Smooth muscle cell (in vitro differentiated cells): ENCODE measurements around the gene RAE1. TPM values are rescaled to one million over a fixed set of nuclear protein-coding genes. Genes with fewer than 3 reads are reported as not detected.

Experiments used
- DNase-seq: peaks from one replicate; lab custom pipeline; 2025; ENCODE audit not compliant: unreplicated experiment; lab: John Stamatoyannopoulos, UW
- H2AFZ ChIP-seq: fragments of 200-600 bp; sonication (generic); 2 replicates; pipeline ENCODE4 v1.6.0; 2016; ENCODE audit warnings: antibody characterized with exemption, low read depth, mild to moderate bottlenecking
- H3F3A ChIP-seq: fragments of 200-600 bp; sonication (generic); 2 replicates; pipeline ENCODE4 v1.6.0; 2017; ENCODE audit warnings: antibody characterized with exemption, low read depth
- H3K27ac ChIP-seq: fragments of 200-600 bp; sonication (generic); 2 replicates; pipeline ENCODE4 v1.5.1; 2016; ENCODE audit warnings: low read depth, mild to moderate bottlenecking
- H3K27me3 ChIP-seq: fragments of 200-600 bp; sonication (generic); 2 replicates; pipeline ENCODE4 v1.6.1; 2016; ENCODE audit warnings: low read depth, mild to moderate bottlenecking
- H3K36me3 ChIP-seq: fragments of 200-600 bp; sonication (generic); 2 replicates; pipeline ENCODE4 v1.5.1; 2016; ENCODE audit warnings: low read depth
- H3K4me1 ChIP-seq: fragments of 200-600 bp; sonication (generic); 2 replicates; pipeline ENCODE4 v1.5.1; 2016; ENCODE audit warnings: low read depth
- H3K4me2 ChIP-seq: fragments of 200-600 bp; sonication (generic); 2 replicates; pipeline ENCODE4 v1.6.0; 2016; ENCODE audit warnings: mild to moderate bottlenecking
- H3K4me3 ChIP-seq: fragments of 200-600 bp; sonication (generic); 2 replicates; pipeline ENCODE4 v1.5.1; 2016; ENCODE audit warnings: mild to moderate bottlenecking
- H3K79me2 ChIP-seq: fragments of 200-600 bp; sonication (generic); 2 replicates; pipeline ENCODE4 v1.6.0; 2016; ENCODE audit warnings: low read depth, mild to moderate bottlenecking
- H3K9ac ChIP-seq: fragments of 200-600 bp; sonication (generic); 2 replicates; pipeline ENCODE4 v1.6.0; 2016; ENCODE audit warnings: low read depth
- H3K9me3 ChIP-seq: fragments of 200-600 bp; sonication (generic); replicated peaks from 2 replicates; pipeline ENCODE4 v1.5.1; 2016; ENCODE audit warnings: low read depth
- H4K20me1 ChIP-seq: fragments of 200-600 bp; sonication (generic); 2 replicates; pipeline ENCODE4 v1.6.0; 2016; ENCODE audit warnings: low read depth
- WGBS: methylation state at CpG from one replicate; pipeline ENCODE4 v1.1.7; 2016; ENCODE audit warnings: low lambda C conversion rate; 5-methylcytosine and 5-hydroxymethylcytosine counted together
- polyA plus RNA-seq: library from polyadenylated mRNA; unstranded; fragments of >200 nt; fragmentation: Nextera tagmentation; extraction: Ambion mirVana; gene quantifications from 2 replicates; pipeline ENCODE4 v1.2.1, GENCODE V29; 2016
- total RNA-seq: library from RNA; depleted of rRNA; stranded (reverse); fragments of >200 nt; gene quantifications from 2 replicates; pipeline ENCODE4 v1.2.3, GENCODE V29; 2014
- TF ChIP-seq, protein P1 (sequence below): fragments of 200-600 bp; sonication (generic); IDR thresholded peaks from 2 replicates; pipeline ENCODE4 v1.5.1; 2017; ENCODE audit warnings: borderline replicate concordance, mild to moderate bottlenecking, antibody characterized with exemption; ENCODE audit not compliant: insufficient read depth, poor library complexity, severe bottlenecking

RAE1 gene
- total and polyA plus RNA-seq, 2 experiments from 2014 or later: 34.9 to 53.5 TPM

DNA sequence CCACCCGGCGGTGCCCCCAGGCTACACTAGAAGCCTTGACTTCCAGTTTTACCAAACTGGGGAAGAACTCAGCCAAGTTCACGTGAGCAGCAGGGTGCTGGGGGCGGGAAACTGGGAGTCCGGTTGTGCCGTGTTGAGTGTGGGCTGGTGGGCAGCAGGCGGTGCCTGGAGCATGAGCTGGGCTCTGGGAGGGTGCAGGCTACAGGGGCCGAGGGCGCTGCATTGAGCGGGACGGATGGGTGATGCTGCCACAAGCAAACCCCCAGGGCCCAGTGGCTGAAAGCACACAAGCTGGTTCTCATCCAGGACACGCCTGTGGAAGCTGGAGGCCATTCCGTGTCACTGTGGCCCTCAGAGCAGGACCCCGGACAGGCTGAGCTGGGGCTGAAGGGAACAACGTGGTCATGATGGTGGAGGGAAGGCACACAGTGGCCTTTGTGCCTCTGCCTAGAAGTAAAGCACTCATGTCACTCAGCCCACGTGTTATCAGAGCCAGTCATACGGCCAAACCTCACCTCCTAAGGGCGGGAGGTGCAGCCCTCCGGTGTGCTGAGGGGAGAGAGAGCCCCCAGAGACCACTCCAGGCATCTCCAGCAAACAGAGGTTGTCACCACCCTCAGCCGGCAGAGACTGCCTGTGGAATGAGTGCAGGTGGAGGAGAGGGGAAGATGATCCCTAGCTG, 69.7 kb downstream of the RAE1 start:
- no peak overlapping the region for H3K27ac ChIP-seq
- no peak overlapping the region for H3K9ac ChIP-seq
- WGBS: 82% methylated on average over 20 of the region's 20 CpGs
- TF ChIP-seq, protein P1, sequence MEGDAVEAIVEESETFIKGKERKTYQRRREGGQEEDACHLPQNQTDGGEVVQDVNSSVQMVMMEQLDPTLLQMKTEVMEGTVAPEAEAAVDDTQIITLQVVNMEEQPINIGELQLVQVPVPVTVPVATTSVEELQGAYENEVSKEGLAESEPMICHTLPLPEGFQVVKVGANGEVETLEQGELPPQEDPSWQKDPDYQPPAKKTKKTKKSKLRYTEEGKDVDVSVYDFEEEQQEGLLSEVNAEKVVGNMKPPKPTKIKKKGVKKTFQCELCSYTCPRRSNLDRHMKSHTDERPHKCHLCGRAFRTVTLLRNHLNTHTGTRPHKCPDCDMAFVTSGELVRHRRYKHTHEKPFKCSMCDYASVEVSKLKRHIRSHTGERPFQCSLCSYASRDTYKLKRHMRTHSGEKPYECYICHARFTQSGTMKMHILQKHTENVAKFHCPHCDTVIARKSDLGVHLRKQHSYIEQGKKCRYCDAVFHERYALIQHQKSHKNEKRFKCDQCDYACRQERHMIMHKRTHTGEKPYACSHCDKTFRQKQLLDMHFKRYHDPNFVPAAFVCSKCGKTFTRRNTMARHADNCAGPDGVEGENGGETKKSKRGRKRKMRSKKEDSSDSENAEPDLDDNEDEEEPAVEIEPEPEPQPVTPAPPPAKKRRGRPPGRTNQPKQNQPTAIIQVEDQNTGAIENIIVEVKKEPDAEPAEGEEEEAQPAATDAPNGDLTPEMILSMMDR: no peak
- no peak overlapping the region for H2AFZ ChIP-seq
- H4K20me1 ChIP-seq: no peaks in the 10 kb centered on the region
- H3K4me1 ChIP-seq: no peaks in the 10 kb centered on the region
- H3K4me2 ChIP-seq: no peak overlapping the region
- no peak for DNase-seq
- H3F3A ChIP-seq: no peaks in the 10 kb centered on the region
- no peak overlapping the region for H3K4me3 ChIP-seq
- H3K27me3 ChIP-seq: no peaks in the 10 kb centered on the region
- H3K79me2 ChIP-seq: no peaks in the 10 kb centered on the region
- no peaks in the 10 kb centered on the region for H3K36me3 ChIP-seq
- H3K9me3 ChIP-seq: no peaks in the 10 kb centered on the region

DNA sequence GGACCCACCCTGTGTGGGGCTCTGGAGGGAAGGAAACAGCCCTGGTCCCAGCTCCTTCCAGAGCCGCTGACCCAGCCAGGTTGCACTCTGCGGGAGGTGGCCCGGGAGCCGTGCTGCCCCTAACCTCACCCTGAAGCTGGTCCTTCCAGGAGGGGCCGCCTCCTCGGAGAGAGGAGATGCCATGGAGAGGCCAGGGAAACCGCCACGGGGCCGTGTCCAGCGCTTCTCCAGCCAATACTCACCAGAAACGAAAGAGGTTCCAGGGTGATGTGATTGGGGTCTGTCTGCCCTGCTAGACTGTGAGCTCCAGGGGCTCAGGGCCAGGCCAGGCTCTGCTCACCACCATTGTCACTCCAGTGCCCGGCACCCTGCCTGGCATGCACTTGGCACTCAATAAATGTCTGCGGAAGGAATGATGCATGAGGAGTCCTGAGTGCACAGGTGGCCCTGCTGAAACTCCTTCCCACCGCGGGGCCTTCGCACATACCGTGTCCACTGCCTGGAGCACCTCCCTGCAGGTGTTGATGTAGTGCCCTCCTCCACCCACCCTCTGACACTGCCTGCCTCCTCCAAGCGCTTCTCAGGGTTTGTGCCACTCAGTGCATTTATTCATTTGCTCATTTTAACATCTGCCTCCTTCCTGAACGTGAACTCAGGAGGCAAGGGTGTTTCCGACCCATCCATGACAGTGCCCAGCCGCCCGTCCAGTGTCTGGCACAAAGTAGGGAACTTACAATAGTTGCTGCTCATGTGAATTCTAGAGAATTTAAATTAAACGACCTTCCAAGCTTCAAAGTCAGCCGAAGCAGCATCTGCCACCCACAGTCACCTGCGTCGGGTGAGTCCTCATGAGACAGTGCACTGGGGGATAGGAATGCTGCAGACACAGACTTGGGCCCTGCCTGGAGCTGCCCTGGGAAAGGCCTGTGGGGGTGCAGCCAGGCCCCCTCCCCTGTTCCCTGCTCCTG, 70.5 kb downstream of the RAE1 start:
- Histone ChIP-seq H3K9me3 (no peaks in the 10 kb centered on the region), H3K4me1 (no peaks in the 10 kb centered on the region), H4K20me1 (no peaks in the 10 kb centered on the region), H3K9ac (no peak overlapping the region), H3K27me3 (no peaks in the 10 kb centered on the region), H3K4me2 (no peak overlapping the region), H3K27ac (no peak overlapping the region), H3K36me3 (no peaks in the 10 kb centered on the region), H3F3A (no peaks in the 10 kb centered on the region), H3K79me2 (no peaks in the 10 kb centered on the region), H3K4me3 (no peak overlapping the region), H2AFZ (no peak overlapping the region)
- TF ChIP-seq, protein P1: no peak
- no peak for DNase-seq
- 90% methylated on average over 25 of the region's 26 CpGs for WGBS

DNA sequence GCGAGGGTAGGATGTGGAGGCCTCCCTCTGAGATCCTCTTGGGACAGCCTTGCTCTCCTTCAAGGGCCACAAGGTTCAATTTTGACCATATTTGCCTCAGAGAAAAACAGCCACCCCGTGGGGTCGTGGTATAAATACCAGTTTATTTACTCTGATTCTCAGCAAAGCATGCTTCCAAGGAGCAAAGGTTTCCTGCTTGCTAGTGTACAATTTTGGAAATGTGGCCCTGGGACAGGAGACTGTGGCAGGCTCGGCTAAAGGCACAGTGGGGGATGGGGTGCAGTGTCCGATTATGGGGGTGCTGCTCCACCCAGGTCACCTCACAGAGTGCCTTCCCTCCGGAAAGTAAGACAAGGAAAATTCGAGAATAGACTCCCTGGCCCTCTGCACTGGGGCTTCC, 71.2 kb downstream of the RAE1 start:
- no peak overlapping the region for H3K27ac ChIP-seq
- no peak overlapping the region for H3K4me2 ChIP-seq
- H4K20me1 ChIP-seq: no peaks in the 10 kb centered on the region
- H3K9ac ChIP-seq: no peak overlapping the region
- H3F3A ChIP-seq: no peaks in the 10 kb centered on the region
- WGBS: 86% methylated on average over 7 of the region's 7 CpGs
- H3K79me2 ChIP-seq: no peaks in the 10 kb centered on the region
- no peaks in the 10 kb centered on the region for H3K27me3 ChIP-seq
- no peaks in the 10 kb centered on the region for H3K36me3 ChIP-seq
- H3K4me1 ChIP-seq: no peaks in the 10 kb centered on the region
- TF ChIP-seq, protein P1: no peak
- H2AFZ ChIP-seq: no peak overlapping the region
- H3K4me3 ChIP-seq: no peak overlapping the region
- no peaks in the 10 kb centered on the region for H3K9me3 ChIP-seq
- DNase-seq: no peak
